ENCODE measurements around the gene AHR.

AHR gene

GRCh38 chr7:17362439-17363105 is 64.1 kb downstream of the AHR start:
- 96% methylated on average over 21 of the region's 23 CpGs for WGBS (ENCODE audit: insufficient coverage)
- H3K9me3 ChIP-seq (ENCODE audit: control extremely low read depth in 1 of 5, control insufficient read depth in 4 of 5, insufficient read depth in 2 of 5, low read depth in 1 of 5, low read length in 4 of 5): peaks cover 0 to 7% (median 0%) of the 10 kb centered on the region in 5 experiments
- H3K36me3 ChIP-seq (ENCODE audit: control insufficient read depth in 4 of 4, insufficient read depth in 4 of 4, low read length in 3 of 4): peaks cover 0 to 2% (median 0%) of the 10 kb centered on the region in 4 experiments
- ChIA-PET POLR2A (no interaction called here), CTCF (interaction anchor here (0.9 kb wide), 1 partner anchor 27 kb away, joined by 6 read pairs; no protein-coding TSS in a partner anchor)
- H3K4me1 ChIP-seq (ENCODE audit: control extremely low read depth in 1 of 4, control insufficient read depth in 4 of 4, insufficient read depth in 4 of 4, low read length in 3 of 4): no peaks in the 10 kb centered on the region
- DNase-seq: peak in 1 of 3 donors; percentile 22
- no peak overlapping the region for H3K27ac ChIP-seq (ENCODE audit: insufficient read depth in 1 of 2, low read depth in 1 of 2, low read length in 2 of 2, poor library complexity in 1 of 2, severe bottlenecking in 2 of 2)
- no peak overlapping the region for H3K4me3 ChIP-seq (ENCODE audit: control insufficient read depth in 1 of 7, extremely low read depth in 1 of 7, insufficient read depth in 4 of 7, low read depth in 2 of 7, low read length in 6 of 7)
- no peaks in the 10 kb centered on the region for H3K27me3 ChIP-seq (replicated peaks in 2 of 5; ENCODE audit: control insufficient read depth in 4 of 5, insufficient read depth in 5 of 5, low read length in 4 of 5)

GRCh38 chr7:17364671-17365070 is 66.2 kb downstream of the AHR start:
- Histone ChIP-seq H3K4me3 (ENCODE audit: control insufficient read depth in 1 of 7, extremely low read depth in 1 of 7, insufficient read depth in 4 of 7, low read depth in 2 of 7, low read length in 6 of 7) (no peak overlapping the region), H3K9me3 (ENCODE audit: control extremely low read depth in 1 of 5, control insufficient read depth in 4 of 5, insufficient read depth in 2 of 5, low read depth in 1 of 5, low read length in 4 of 5) (no peaks in the 10 kb centered on the region), H3K4me1 (ENCODE audit: control extremely low read depth in 1 of 4, control insufficient read depth in 4 of 4, insufficient read depth in 4 of 4, low read length in 3 of 4) (peaks cover 0 to 9% (median 4%) of the 10 kb centered on the region in 4 experiments), H3K27ac (ENCODE audit: insufficient read depth in 1 of 2, low read depth in 1 of 2, low read length in 2 of 2, poor library complexity in 1 of 2, severe bottlenecking in 2 of 2) (no peak overlapping the region), H3K36me3 (ENCODE audit: control insufficient read depth in 4 of 4, insufficient read depth in 4 of 4, low read length in 3 of 4) (no peaks in the 10 kb centered on the region), H3K27me3 (replicated peaks in 2 of 5; ENCODE audit: control insufficient read depth in 4 of 5, insufficient read depth in 5 of 5, low read length in 4 of 5) (no peaks in the 10 kb centered on the region)
- ChIA-PET POLR2A (interaction anchor here (0.6 kb wide), 1 partner anchor 19 kb away, joined by 3 read pairs; no protein-coding TSS in a partner anchor), CTCF (no interaction called here)
- 100% methylated on average over 1 of the region's 2 CpGs for WGBS (ENCODE audit: insufficient coverage)
- DNase-seq: no peak

- POLR2A ChIA-PET: no interaction called here
- no CpG with 5 or more reads among the region's 1 CpG for WGBS (ENCODE audit: insufficient coverage)
These were observed 67.3 kb downstream of the AHR start for GRCh38 chr7:17365775-17366174.

GRCh38 chr7:17367502-17367901 is 69.0 kb downstream of the AHR start:
- Histone ChIP-seq H3K27ac (ENCODE audit: insufficient read depth in 1 of 2, low read depth in 1 of 2, low read length in 2 of 2, poor library complexity in 1 of 2, severe bottlenecking in 2 of 2) (no peak overlapping the region), H3K36me3 (ENCODE audit: control insufficient read depth in 4 of 4, insufficient read depth in 4 of 4, low read length in 3 of 4) (no peaks in the 10 kb centered on the region), H3K4me1 (ENCODE audit: control extremely low read depth in 1 of 4, control insufficient read depth in 4 of 4, insufficient read depth in 4 of 4, low read length in 3 of 4) (peaks cover 2 to 23% (median 13%) of the 10 kb centered on the region in 4 experiments), H3K9me3 (ENCODE audit: control extremely low read depth in 1 of 5, control insufficient read depth in 4 of 5, insufficient read depth in 2 of 5, low read depth in 1 of 5, low read length in 4 of 5) (no peaks in the 10 kb centered on the region), H3K4me3 (ENCODE audit: control insufficient read depth in 1 of 7, extremely low read depth in 1 of 7, insufficient read depth in 4 of 7, low read depth in 2 of 7, low read length in 6 of 7) (no peak overlapping the region), H3K27me3 (replicated peaks in 2 of 5; ENCODE audit: control insufficient read depth in 4 of 5, insufficient read depth in 5 of 5, low read length in 4 of 5) (no peaks in the 10 kb centered on the region)
- POLR2A ChIA-PET: no interaction called here
- WGBS (ENCODE audit: insufficient coverage): no CpG with 5 or more reads among the region's 2 CpGs
- no peak for DNase-seq
- CTCF ChIA-PET: interaction anchor here (1.2 kb wide), 1 partner anchor 13 kb away, joined by 3 read pairs; no protein-coding TSS in a partner anchor

More at GRCh38 chr7:17365775-17366174, 67.3 kb downstream of the AHR start:
- no peak overlapping the region for H3K4me3 ChIP-seq (ENCODE audit: control insufficient read depth in 1 of 7, extremely low read depth in 1 of 7, insufficient read depth in 4 of 7, low read depth in 2 of 7, low read length in 6 of 7)
- CTCF ChIA-PET: no interaction called here
- H3K9me3 ChIP-seq (ENCODE audit: control extremely low read depth in 1 of 5, control insufficient read depth in 4 of 5, insufficient read depth in 2 of 5, low read depth in 1 of 5, low read length in 4 of 5): no peaks in the 10 kb centered on the region
- no peak for DNase-seq
- H3K4me1 ChIP-seq (ENCODE audit: control extremely low read depth in 1 of 4, control insufficient read depth in 4 of 4, insufficient read depth in 4 of 4, low read length in 3 of 4): peaks cover 2 to 18% (median 13%) of the 10 kb centered on the region in 4 experiments
- H3K27ac ChIP-seq (ENCODE audit: insufficient read depth in 1 of 2, low read depth in 1 of 2, low read length in 2 of 2, poor library complexity in 1 of 2, severe bottlenecking in 2 of 2): no peak overlapping the region
- no peaks in the 10 kb centered on the region for H3K36me3 ChIP-seq (ENCODE audit: control insufficient read depth in 4 of 4, insufficient read depth in 4 of 4, low read length in 3 of 4)
- no peaks in the 10 kb centered on the region for H3K27me3 ChIP-seq (replicated peaks in 2 of 5; ENCODE audit: control insufficient read depth in 4 of 5, insufficient read depth in 5 of 5, low read length in 4 of 5)

- no peaks in the 10 kb centered on the region for H3K36me3 ChIP-seq (ENCODE audit: control insufficient read depth in 4 of 4, insufficient read depth in 4 of 4, low read length in 3 of 4)
- WGBS (ENCODE audit: insufficient coverage): 100% methylated on average over 2 of the region's 3 CpGs
- H3K27ac ChIP-seq (ENCODE audit: insufficient read depth in 1 of 2, low read depth in 1 of 2, low read length in 2 of 2, poor library complexity in 1 of 2, severe bottlenecking in 2 of 2): no peak overlapping the region
- peaks cover 2 to 23% (median 13%) of the 10 kb centered on the region in 4 experiments for H3K4me1 ChIP-seq (ENCODE audit: control extremely low read depth in 1 of 4, control insufficient read depth in 4 of 4, insufficient read depth in 4 of 4, low read length in 3 of 4)
- CTCF ChIA-PET: no interaction called here
- peak overlapping the region in 1 of 7 experiments; percentile 8 for H3K4me3 ChIP-seq (ENCODE audit: control insufficient read depth in 1 of 7, extremely low read depth in 1 of 7, insufficient read depth in 4 of 7, low read depth in 2 of 7, low read length in 6 of 7)
- H3K27me3 ChIP-seq (replicated peaks in 2 of 5; ENCODE audit: control insufficient read depth in 4 of 5, insufficient read depth in 5 of 5, low read length in 4 of 5): no peaks in the 10 kb centered on the region
- no peak for DNase-seq
- H3K9me3 ChIP-seq (ENCODE audit: control extremely low read depth in 1 of 5, control insufficient read depth in 4 of 5, insufficient read depth in 2 of 5, low read depth in 1 of 5, low read length in 4 of 5): no peaks in the 10 kb centered on the region
- POLR2A ChIA-PET: no interaction called here
These were observed 70.5 kb downstream of the AHR start for GRCh38 chr7:17368856-17369524.

- peak; percentile 44 to 92 (median 88) for DNase-seq
- 50% methylated on average over 8 of the region's 8 CpGs for WGBS (ENCODE audit: insufficient coverage)
- peaks cover 2 to 23% (median 13%) of the 10 kb centered on the region in 4 experiments for H3K4me1 ChIP-seq (ENCODE audit: control extremely low read depth in 1 of 4, control insufficient read depth in 4 of 4, insufficient read depth in 4 of 4, low read length in 3 of 4)
- ChIA-PET CTCF (interaction anchor here (1.3 kb wide), 1 partner anchor 11 kb away, joined by 3 read pairs; no protein-coding TSS in a partner anchor), POLR2A (no interaction called here)
- no peaks in the 10 kb centered on the region for H3K36me3 ChIP-seq (ENCODE audit: control insufficient read depth in 4 of 4, insufficient read depth in 4 of 4, low read length in 3 of 4)
- no peak overlapping the region for H3K27ac ChIP-seq (ENCODE audit: insufficient read depth in 1 of 2, low read depth in 1 of 2, low read length in 2 of 2, poor library complexity in 1 of 2, severe bottlenecking in 2 of 2)
- H3K9me3 ChIP-seq (ENCODE audit: control extremely low read depth in 1 of 5, control insufficient read depth in 4 of 5, insufficient read depth in 2 of 5, low read depth in 1 of 5, low read length in 4 of 5): no peaks in the 10 kb centered on the region
- H3K4me3 ChIP-seq (ENCODE audit: control insufficient read depth in 1 of 7, extremely low read depth in 1 of 7, insufficient read depth in 4 of 7, low read depth in 2 of 7, low read length in 6 of 7): peak overlapping the region in 1 of 7 experiments; percentile 14
- H3K27me3 ChIP-seq (replicated peaks in 2 of 5; ENCODE audit: control insufficient read depth in 4 of 5, insufficient read depth in 5 of 5, low read length in 4 of 5): no peaks in the 10 kb centered on the region
These were observed 71.4 kb downstream of the AHR start for GRCh38 chr7:17369691-17370426.
